Measurements from ENCODE around the gene CTIF. TPM values are rescaled to one million over a fixed set of nuclear protein-coding genes. Genes with fewer than 3 reads are reported as not detected.

Gene CTIF
- total and polyA plus RNA-seq, 12 donors = 44.5 to 74.1 (median 58.9) TPM

DNA sequence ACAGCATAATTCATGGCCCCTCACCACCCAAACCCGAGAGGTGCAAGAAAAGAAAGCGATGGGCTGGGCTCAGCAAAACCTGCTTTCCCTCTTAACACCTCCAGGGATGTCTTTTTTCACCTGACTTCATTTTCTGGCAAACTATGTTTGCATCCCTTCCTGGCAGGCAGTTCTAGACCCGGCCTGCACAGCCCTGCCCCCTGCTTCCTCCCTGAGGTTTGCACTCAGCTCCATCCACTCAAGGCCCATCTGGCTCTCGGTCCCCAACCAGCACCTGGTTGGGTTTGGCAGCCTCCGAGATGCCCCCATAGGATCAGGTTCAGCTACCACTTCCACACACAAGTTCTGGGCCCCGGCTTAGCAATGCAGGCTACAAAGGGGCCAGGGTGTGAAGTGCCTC lies 226.2 kb downstream of the CTIF start:
- Histone ChIP-seq H3K36me3 (peaks cover 0 to 48% (median 0%) of the 10 kb centered on the region in 9 donors), H3K27me3 (no peaks in the 10 kb centered on the region), H3K27ac (peak overlapping the region in 2 of 10 donors; percentile 21 to 41), H3K4me3 (no peak overlapping the region), H3K9me3 (no peaks in the 10 kb centered on the region), H3K4me1 (peaks cover 14 to 90% (median 69%) of the 10 kb centered on the region in 9 donors)
- WGBS, 2 donors = 69 to 79% methylated on average over 6 of the region's 6 CpGs
- TF ChIP-seq, protein P1, sequence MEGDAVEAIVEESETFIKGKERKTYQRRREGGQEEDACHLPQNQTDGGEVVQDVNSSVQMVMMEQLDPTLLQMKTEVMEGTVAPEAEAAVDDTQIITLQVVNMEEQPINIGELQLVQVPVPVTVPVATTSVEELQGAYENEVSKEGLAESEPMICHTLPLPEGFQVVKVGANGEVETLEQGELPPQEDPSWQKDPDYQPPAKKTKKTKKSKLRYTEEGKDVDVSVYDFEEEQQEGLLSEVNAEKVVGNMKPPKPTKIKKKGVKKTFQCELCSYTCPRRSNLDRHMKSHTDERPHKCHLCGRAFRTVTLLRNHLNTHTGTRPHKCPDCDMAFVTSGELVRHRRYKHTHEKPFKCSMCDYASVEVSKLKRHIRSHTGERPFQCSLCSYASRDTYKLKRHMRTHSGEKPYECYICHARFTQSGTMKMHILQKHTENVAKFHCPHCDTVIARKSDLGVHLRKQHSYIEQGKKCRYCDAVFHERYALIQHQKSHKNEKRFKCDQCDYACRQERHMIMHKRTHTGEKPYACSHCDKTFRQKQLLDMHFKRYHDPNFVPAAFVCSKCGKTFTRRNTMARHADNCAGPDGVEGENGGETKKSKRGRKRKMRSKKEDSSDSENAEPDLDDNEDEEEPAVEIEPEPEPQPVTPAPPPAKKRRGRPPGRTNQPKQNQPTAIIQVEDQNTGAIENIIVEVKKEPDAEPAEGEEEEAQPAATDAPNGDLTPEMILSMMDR (IDR thresholded peaks at IDR 0.05) = no peak
- ATAC-seq = no peak
- no peak for DNase-seq
- intact Hi-C loops (cut with DNase I) = no loop called here

DNA sequence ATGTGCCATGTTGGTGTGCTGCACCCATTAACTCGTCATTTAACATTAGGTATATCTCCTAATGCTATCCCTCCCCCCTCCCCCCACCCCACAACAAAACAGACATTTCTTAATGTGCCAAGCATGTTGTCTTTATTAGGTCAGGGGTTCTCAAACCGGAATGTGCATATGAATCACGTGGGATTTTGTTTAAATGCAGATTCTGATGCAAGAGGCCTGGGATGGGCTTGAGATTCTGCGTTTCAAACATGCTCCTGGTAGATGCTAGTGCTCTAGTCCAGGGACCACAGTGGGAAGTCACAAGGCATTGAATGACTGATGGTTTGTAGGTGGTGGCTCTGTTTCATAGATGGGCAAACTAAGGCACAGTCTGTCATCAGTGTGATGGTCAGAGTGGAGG lies 227.2 kb downstream of the CTIF start:
- H3K27ac ChIP-seq = peak overlapping the region in 5 of 10 donors; percentile 83 to 91 (median 86)
- ATAC-seq (no peak), DNase-seq (no peak)
- no peak overlapping the region for H3K4me3 ChIP-seq
- intact Hi-C loops (cut with DNase I) = no loop called here
- no peaks in the 10 kb centered on the region for H3K9me3 ChIP-seq
- H3K36me3 ChIP-seq = peaks cover 0 to 52% (median 0%) of the 10 kb centered on the region in 9 donors
- peaks cover 14 to 94% (median 63%) of the 10 kb centered on the region in 9 donors for H3K4me1 ChIP-seq
- no peaks in the 10 kb centered on the region for H3K27me3 ChIP-seq
- WGBS, 2 donors = 75 to 76% methylated on average over 3 to 4 of the region's 4 CpGs
- TF ChIP-seq, protein P1 (IDR thresholded peaks at IDR 0.05) = no peak

DNA sequence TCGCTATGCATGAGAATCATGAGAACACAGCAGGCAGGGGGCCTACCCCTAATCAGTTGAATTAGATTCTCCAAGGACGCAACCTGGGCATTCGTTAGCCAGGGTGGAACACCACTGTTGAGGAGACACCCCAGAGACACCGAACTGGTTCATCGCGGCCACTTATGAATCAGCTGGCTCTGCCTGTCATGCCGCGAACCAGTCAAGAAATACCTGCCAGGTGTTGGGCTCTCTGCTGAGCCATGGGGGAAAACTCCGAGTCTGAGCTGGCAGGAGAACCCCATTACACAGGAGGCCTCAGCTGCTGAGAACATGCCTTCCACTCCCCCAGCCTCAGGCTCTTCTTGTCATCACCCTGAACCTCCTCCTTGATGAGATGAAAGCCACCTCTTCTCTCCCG lies 227.7 kb downstream of the CTIF start:
- H3K36me3 ChIP-seq = peaks cover 0 to 47% (median 0%) of the 10 kb centered on the region in 9 donors
- H3K4me1 ChIP-seq = peaks cover 14 to 94% (median 67%) of the 10 kb centered on the region in 9 donors
- no peak overlapping the region for H3K4me3 ChIP-seq
- TF ChIP-seq, protein P1 (IDR thresholded peaks at IDR 0.05) = no peak
- peak overlapping the region; percentile 44 to 91 (median 84) for H3K27ac ChIP-seq
- DNase-seq (no peak), ATAC-seq (no peak)
- intact Hi-C loops (cut with DNase I) = no loop called here
- WGBS, 2 donors = 82% methylated on average over 10 of the region's 10 CpGs
- H3K27me3 ChIP-seq = no peaks in the 10 kb centered on the region
- H3K9me3 ChIP-seq = no peaks in the 10 kb centered on the region

DNA sequence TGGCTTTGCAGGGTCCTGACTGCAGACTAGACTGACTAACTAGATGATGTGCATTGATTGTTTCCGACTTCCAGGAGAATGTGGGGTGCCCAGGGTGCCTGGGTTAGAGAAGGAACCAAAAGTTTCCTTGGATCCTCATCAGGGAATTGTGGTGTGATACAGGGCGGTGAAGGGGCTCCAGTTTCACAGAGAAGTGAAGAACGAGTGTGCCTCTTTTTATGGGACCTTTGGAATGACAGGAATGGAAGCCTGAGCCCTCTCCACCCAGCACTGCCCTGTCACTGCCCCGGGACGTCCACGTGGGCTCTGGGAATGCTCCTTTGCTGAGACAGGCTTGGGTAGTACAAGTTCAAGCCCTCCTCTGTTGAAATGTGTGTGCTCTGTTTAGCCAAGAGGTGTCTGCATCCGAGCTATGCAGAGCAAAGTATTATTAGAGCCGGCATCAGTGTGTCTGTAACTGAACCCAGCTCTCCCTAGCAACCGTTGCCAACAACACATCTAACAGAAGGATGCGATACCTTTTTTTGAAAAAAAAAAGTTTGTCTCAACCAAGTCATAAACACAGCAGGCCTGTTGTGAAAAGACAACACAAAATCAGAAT lies 228.4 kb downstream of the CTIF start:
- DNase-seq (peak in 1 of 2 donors; percentile 72), ATAC-seq (peak; percentile 73 to 89 (median 82))
- peak overlapping the region; percentile 44 to 91 (median 84) for H3K27ac ChIP-seq
- H3K27me3 ChIP-seq = no peaks in the 10 kb centered on the region
- H3K4me1 ChIP-seq = peaks cover 19 to 94% (median 67%) of the 10 kb centered on the region in 9 donors
- TF ChIP-seq, protein P1 (IDR thresholded peaks at IDR 0.05) = no peak
- H3K36me3 ChIP-seq = peaks cover 0 to 40% (median 0%) of the 10 kb centered on the region in 9 donors
- no peak overlapping the region for H3K4me3 ChIP-seq
- WGBS, 2 donors = 34 to 54% methylated on average over 10 of the region's 10 CpGs
- intact Hi-C loops (cut with DNase I) = no loop called here
- H3K9me3 ChIP-seq = no peaks in the 10 kb centered on the region

Data from heart right ventricle (tissue), 16 donors.